HCEC 1CT (cell line): ENCODE data around the gene LHFPL4.

Source experiments
- DNase-seq: peaks from one replicate; pipeline ENCODE4 v3.0.0-alpha.2; 2017

LHFPL4 gene

DNA sequence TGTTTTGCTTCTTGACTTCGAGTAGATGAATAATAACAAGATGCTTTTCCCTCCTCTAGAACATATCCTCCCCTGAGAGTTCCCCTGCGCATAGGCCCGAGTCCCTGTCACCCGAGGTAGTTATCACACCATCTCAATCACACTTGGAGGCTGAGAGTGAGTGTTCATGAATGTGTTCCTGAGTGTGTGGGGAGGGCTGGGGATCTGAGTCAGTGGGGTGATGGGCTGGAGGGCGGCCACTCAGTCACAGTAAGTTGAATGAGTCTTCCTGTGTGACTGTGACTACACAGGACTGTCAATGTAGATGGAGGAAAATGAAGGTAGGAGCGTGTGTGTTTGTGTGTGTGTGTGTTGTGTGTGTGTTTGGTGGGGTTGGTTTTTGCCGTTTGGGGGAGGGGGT, 85.2 kb downstream of the LHFPL4 start:
- no peak for DNase-seq

DNA sequence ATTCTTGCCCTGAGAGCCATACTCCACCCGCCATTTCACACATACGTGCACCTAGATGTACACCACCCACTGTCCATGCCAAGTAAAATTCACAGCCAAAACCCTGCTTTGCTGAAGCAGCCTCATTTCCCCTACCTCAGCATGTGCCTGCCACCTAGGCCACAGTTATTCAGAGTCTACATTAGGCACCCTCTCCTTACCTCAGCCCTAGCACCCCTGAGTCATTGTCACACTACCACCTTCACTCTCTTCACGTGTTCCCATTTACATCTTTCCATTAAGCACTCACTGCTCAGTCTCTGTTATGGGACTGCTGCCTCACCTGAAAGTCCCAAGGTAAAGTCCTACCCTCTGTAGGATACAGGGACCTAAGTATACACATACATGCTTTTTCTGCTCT, 86.2 kb downstream of the LHFPL4 start:
- DNase-seq, result no peak

DNA sequence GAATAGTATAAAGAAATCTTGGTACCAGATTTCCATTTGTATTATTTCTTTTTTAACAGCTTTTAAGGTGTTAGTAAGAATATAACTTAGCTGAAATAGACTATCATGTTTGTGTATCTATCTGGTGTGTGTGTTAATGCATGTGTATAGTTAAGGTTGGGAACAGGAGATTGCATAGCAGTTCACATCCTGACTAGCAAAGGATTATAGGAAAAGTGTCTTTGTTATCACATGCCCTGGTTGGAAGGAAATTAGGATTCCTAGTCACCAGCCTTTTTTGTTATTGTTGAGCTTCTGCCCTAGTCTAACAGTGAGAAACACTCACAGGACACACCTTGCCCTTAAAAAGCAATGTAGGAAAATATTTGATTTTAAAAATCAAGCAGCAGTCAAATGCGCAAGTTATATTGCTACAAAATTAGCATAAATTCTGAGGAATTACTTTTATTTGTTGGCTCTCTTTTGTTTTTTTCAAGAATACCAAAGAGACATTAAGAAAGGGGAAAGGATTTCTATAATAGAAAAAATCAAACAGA, 98.0 kb downstream of the LHFPL4 start:
- no peak for DNase-seq

DNA sequence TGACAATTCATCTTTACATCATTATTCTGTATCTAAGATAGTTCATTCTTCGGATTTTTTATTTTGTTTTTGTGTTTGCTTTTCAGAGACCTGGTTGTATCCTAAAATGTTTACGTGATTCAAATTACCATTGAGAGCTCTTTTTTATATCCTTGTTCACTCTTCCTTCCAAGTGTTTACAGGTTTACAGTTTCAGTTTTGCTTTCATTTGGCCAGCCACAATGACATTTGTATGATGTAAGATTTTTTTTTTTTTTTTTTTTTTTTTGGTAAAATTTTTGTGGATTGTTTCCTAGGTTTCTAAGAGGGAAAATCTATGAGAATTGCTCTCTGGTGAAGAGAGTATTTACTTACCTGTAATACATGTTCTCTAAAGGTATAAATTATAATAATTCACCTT, 101.2 kb downstream of the LHFPL4 start:
- DNase-seq, result no peak

DNA sequence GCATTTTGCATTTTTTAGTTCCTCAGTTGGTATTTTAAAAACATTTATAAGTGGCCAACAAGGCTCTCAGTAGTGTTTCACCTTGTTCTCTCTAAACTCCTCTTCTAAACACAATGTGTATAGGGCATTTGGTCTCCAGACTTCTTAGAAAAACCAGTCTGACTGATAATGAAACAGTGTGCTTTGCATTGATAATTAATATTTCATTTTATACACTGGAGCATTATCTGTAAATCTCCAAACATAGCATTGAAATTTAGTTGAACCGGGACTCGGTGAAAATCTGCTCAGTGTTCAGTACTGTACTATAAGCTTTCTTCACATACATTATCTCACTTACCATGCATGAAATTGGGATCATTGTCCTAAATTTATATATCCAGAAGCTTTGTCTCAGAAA, 102.6 kb downstream of the LHFPL4 start:
- DNase-seq, result no peak

DNA sequence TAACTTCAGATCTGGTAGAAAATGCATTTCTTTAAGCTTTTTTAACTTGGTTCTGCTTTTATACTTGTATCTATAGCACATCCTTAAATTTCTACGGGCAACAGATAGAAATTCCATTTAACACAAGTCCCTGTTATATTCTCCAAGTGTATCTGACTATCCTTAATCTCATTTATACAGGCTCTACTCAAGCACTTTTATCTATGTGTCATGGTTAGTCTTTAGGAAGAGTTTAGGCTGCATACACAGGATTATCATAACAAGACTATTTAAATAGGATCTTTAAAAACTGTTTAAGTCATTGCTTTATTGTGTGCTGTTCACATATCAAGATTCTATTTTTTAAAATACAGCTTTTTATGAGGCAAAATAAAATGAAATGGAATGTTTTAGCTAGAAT, 103.5 kb downstream of the LHFPL4 start:
- DNase-seq, result no peak

DNA sequence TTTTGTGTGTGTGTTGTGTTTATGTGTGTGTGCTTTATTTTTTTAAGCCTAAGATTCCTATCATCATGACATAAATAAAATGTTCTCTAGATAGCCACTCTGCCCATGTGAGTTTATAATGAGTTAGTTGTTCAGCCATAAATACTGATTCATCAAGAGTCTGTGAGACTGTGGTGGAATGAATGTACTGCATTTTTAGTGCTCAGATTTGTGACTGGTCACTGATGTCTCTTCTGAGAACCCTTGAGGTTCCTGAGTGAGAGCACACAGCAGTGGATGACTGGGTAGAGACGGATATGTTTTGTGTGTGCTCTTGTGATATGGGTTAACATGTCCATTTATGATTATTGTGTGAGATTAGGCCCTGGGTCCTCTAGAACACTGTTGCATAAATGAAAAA, 105.0 kb downstream of the LHFPL4 start:
- DNase-seq, result no peak
